GM12874 (cell line): ENCODE data around the gene PRKAA2.

Experiments
- CTCF ChIP-seq: IDR thresholded peaks from 2 replicates; pipeline ENCODE4 v1.5.1; 2011; ENCODE audit warnings: low read depth, mild to moderate bottlenecking, control low read depth, low read length, moderate library complexity; ENCODE audit not compliant: insufficient read depth

The PRKAA2 gene

GRCh38 chr1:56646611-56647010, 1.5 kb downstream of the PRKAA2 start:
- no peak for TF ChIP-seq CTCF

- no peak for TF ChIP-seq CTCF
Measured at GRCh38 chr1:56647106-56647505, 2.0 kb downstream of the PRKAA2 start.

GRCh38 chr1:56648546-56648945, 3.4 kb downstream of the PRKAA2 start:
- no peak for TF ChIP-seq CTCF

- TF ChIP-seq CTCF = no peak
Measured at GRCh38 chr1:56654126-56654923, 9.2 kb downstream of the PRKAA2 start.

- no peak for TF ChIP-seq CTCF
Measured at GRCh38 chr1:56655991-56656613, 11.0 kb downstream of the PRKAA2 start.

GRCh38 chr1:56658254-56658653, 13.1 kb downstream of the PRKAA2 start:
- no peak for TF ChIP-seq CTCF

- no peak for TF ChIP-seq CTCF
Measured at GRCh38 chr1:56660293-56660692, 15.2 kb downstream of the PRKAA2 start.
